Measurements from ENCODE around the gene GNG12.

Gene GNG12

DNA sequence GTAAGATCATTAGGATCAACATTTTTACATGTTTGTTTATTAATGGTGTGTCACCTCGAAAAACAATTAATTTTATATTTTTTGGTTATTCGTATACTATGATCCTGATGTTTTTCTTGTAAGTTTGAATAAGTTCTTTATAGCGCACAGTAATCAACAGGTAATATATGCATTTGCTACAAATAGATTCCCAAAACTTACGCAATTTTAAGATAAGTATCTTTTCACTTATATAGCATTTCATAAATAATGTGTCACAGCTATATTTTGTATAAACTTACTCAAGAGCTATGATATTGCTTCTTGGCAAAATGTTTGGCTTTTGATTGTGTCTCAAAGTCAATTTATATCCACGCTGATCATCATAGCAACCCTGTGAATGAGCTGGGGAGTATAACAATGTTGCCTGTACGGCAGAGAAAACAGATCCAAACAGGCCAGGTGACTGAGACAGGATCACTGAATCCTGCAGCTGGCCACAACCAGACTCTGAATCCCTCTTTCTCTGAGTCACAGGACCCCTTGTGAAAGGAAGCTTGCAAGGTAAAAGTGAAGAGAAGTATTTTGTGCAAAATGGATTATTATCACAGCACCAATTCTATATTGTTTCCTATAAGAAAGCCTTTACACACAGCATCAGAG lies 48.6 kb downstream of the GNG12 start:
- no peak for DNase-seq (ENCODE audit: low spot score)

DNA sequence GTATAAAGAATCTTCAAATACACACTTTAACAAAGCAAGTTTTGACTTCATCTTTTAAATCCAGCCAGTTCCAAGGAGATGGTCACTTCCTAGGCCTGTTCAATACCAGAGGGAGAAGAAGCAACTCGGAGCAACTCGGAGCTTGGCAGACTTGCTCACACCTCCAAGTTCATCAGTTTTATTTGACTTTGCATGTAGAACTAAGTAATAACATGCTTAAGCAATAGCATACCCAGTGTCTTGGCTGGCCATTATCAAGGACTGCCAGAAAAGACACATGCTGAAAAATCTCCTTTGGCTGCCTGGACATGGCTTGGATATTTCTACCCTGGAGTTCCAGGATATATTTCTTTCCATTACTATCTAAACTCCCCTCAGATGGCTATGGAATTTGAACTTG lies 52.6 kb downstream of the GNG12 start:
- no peak for DNase-seq (ENCODE audit: low spot score)

DNA sequence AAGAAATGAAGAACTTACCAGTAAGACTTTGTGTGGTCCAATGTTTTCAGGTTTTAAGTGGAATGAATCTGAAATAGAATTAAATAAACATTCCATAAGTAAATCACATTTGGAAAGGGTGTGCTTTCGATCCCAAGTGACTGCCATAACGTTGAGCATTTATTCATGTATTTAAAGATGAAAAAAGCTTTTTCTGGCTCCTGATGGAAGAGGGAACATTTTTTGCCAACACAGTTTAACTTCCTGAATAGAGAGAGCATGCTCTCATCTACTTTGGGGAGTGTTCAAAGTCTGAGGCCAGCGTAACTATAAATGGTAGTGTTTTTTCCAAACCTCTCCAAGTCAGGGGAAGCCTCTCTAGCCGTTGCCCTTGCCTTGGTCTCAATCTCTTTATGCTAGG lies 55.8 kb downstream of the GNG12 start:
- no peak for DNase-seq (ENCODE audit: low spot score)

DNA sequence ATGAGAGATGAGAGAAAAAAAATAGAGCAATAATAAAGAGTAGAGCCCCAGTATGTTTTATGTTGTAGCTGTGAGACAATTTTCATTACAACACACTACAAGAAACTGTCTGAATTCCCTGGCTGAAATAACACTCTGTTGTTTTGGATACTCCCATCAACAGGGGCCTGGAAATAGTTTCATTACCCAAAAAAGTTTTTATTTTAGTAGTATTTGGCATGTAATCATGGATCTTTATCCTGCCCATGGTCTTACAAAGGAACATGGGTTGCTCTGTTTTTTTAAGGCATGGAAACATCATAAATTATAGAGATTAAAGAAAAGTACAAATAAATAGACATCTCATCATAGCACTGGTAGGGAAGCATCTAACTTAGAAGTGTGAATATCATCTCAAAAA lies 56.3 kb downstream of the GNG12 start:
- no peak for DNase-seq (ENCODE audit: low spot score)

DNA sequence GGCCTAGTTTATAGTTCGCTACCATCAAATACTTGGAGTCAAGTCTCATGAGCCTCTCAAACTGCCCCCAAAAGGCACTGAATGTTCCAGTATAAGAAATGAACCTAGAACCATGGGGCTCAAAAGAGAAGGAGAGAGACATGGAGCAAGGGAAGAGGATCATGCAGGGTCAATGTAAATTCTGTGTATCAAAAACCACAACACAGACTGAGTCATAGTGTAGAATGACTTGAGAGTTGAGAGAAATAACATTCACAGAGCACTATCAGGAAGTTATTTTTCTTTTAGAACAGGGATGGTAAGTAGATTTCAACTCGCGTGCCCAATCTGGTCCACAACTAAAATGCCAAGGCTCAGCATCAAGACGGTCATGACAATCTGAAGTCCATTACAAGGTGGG lies 59.8 kb downstream of the GNG12 start:
- DNase-seq (ENCODE audit: low spot score): no peak

- DNase-seq (ENCODE audit: low spot score): no peak
Measured at GRCh38 chr1:67771749-67772148, 61.5 kb downstream of the GNG12 start.

DNA sequence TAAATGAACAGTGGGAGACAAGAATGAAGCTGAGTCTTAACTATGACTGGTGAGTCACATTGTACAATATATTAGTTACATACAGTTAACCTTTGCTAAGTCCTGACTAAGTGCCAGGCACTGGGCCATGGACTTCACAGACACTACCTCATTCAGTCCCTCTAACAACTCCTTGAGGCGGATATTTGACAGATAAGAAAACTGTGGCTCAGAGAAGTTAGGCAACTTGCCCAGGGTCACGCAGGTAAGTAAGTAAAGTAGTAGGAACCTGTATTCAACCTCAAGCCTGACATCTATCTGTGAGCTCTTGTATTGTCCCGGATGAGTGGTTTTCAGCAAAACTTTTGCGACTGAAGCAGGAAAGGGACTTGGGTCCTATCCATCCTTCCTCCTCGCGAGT lies 62.1 kb downstream of the GNG12 start:
- no peak for DNase-seq (ENCODE audit: low spot score)

- DNase-seq (ENCODE audit: low spot score): no peak
Measured at GRCh38 chr1:67769633-67770256, 63.5 kb downstream of the GNG12 start.

- DNase-seq (ENCODE audit: low spot score): no peak
Measured at GRCh38 chr1:67768480-67768879, 64.8 kb downstream of the GNG12 start.

- DNase-seq (ENCODE audit: low spot score): no peak
Measured at GRCh38 chr1:67767103-67767782, 66.0 kb downstream of the GNG12 start.

GRCh38 chr1:67766141-67766978 lies 66.9 kb downstream of the GNG12 start:
- peak; percentile 50 for DNase-seq (ENCODE audit: low spot score)

GRCh38 chr1:67764633-67765032 lies 68.6 kb downstream of the GNG12 start:
- no peak for DNase-seq (ENCODE audit: low spot score)

DNA sequence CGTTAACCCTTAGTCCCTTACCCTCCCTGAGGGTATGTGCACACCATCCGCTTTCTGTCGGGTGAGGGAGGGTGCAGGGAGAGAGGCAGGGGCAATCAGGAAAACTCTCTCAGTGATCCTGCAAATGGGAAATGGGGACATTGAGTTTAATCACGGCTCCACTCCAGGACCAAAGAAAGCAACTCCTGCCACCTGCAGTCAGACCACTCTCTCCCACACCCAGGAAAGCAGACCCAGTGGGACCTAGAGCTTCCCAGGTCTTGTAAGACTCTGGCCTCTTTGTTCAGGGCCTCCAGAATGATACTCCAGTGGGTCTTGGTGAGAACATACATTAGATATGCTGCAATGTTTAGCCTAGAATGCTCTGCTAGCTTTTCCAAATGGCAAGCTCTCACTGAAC lies 71.5 kb downstream of the GNG12 start:
- DNase-seq (ENCODE audit: low spot score): no peak

- DNase-seq (ENCODE audit: low spot score): no peak
Measured at GRCh38 chr1:67761091-67761490, 72.2 kb downstream of the GNG12 start.

DNA sequence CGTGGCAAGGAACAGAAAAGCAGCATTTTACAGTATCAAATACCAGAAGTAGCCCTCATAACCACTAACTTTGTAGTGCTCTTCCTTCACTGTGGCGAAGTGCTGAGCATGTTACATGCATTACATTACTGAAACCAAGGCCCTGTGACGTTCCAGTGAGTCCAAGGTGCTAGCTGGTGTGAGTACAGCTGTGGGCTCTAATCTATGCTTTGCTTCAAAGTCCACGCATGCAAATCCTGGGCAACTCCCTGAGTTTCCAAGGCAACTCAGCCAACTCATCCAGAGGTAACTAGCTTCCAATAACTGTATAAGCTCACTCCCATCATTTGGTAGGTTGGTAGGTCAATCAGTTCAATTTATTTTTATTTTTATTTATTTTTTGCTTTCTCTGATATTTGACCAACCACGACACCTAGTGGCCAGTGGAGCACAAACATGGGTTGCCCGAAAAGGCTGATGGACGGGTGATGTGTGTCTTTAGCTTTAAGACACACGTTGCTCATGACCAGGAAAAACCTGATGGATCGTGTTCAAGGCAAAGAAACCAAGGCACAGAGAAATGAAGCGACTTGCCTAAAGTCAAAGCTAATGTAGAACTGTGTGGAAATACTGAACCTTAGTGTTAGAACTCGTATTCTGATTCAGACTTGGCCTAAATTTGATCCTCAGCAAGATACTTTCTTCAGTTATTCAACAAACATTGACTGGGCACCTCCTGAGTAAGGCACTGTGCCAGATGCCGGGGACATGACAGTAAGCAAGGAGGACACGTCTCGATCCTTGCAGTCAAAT lies 73.0 kb downstream of the GNG12 start:
- DNase-seq (ENCODE audit: low spot score): peak; percentile 68

DNA sequence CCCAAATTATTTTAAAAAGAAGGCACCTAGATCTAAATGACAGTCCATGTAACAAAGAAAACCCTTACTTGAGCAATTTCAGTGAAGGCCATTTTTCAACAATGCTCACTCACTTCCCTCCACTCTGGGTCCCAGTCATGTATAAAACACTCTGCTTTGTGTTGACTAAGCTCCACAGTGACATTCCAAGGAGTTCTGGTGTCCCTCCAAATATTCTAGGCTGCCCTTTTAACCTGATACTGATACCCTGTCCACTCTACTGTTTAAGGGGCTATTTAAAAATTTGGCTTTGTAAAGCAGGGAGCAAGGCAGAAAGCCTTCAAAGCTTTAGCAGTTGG lies 73.6 kb downstream of the GNG12 start:
- peak; percentile 46 for DNase-seq (ENCODE audit: low spot score)

DNA sequence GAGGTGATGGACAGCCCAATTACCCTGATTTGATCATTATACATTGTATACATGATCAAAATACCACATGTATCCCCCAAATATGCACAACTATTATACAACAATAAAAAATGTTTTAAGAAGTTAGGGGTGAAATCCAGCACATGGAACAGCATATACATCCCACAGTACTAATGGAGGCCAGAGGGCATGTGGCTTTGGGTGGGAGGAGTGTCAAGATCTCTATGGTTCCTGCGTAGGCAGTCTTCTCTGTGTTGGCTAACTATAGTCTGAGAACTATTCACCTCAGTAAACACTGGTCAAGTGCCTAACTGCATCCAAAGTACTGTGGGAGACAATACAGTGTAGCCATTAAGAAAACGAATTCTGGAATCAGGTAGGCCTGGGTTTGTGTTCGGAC lies 74.2 kb downstream of the GNG12 start:
- no peak for DNase-seq (ENCODE audit: low spot score)

- DNase-seq (ENCODE audit: low spot score): no peak
Measured at GRCh38 chr1:67755619-67756018, 77.6 kb downstream of the GNG12 start.

DNA sequence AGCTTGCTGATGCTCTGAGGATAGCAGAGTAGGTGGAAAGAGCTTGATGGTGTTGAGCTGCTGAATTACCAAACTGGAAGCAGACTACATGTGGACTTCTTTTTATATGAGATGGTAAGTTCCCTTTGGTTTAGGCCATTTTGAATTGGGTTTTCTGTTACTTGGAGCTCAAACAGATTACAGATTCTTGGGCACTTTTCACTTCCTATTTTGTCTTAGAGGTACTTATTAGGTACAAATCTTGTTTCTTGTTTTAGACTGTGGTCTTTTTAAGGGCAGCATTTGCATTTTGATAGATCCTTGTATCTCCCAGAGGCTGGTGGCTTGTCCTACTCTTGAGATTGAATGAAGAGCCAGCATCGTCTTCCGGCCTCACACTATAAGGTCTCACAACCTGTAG lies 78.1 kb downstream of the GNG12 start:
- no peak for DNase-seq (ENCODE audit: low spot score)

DNA sequence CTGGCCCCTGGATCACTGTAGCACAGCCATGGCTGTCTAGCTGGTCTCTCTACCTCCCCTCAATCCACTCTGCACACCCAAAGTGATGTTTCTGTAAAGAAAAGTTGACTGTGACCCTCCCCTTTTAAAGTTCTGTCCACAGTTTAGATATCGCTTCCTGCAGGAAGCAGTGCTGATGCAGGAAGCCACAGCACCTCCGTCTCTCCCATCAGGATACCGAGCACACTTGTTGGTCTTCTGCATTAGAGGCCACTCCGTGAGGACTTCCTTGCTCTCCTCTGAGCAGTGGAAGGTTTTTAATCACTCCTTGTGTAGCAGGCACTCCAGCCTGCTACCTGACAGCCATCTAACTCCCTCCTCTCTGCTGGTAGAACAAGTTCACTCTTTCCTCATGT lies 78.7 kb downstream of the GNG12 start:
- no peak for DNase-seq (ENCODE audit: low spot score)

DNA sequence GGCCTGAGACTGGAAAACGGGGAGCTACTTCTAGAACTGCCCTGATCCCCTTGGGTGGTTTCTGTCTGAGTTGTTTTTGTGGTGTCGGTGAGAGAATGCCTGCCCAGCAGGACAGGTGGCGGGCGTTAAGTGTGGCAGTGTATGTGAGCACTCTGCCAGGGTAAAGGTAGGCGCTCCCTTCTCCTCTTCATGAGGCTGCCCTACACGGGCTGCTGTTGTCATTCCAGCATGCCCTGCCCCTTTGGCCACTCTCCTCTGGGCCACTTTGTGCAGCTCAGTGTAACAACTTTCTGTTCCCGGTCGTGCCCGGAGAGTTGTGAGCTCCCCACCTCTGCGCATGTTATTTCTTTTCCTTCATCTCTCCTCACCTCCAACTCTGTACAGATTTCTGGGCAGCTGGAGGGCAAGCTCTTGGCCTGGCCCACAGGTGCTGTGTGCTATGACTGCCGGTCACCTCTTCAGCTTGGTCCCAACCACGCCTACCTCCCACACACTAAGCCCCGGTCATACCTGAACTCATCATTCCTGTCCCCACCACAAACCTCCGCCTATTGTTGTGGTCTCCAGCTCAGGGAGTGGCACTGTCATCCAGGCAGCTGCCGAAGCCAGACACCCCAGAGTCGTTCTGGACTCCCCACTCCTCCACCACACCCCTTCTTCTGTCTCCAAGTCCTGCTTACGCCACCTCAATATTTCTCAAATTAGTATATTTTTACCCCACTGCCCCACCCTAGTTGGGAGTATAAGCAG lies 79.3 kb downstream of the GNG12 start:
- DNase-seq (ENCODE audit: low spot score): no peak

Measured in kidney capillary endothelial cell (primary cell).